Spleen (tissue), 11 donors: ENCODE measurements around the gene CDC42BPB. TPM values are rescaled to one million over a fixed set of nuclear protein-coding genes. Genes with fewer than 3 reads are reported as not detected.
A peak's percentile ranks its signal among the peaks of the same experiment; 100 is the strongest.

Experiments used
- DNase-seq: peaks from one replicate; pipeline ENCODE4 v3.0.0-alpha.2; 2020
- H3K27ac ChIP-seq, 8 donors: fragments of 200-600 bp; sonication (generic) in 7 of 8; 1 replicate in 4 of 8; 2 replicates in 4 of 8; pipeline versions ENCODE4 v1.5.0 to v1.8.0; 2016 to 2021; ENCODE audit warnings: inconsistent platforms in 4 of 8, mild to moderate bottlenecking in 4 of 8, moderate library complexity in 1 of 8
- H3K27me3 ChIP-seq, 7 donors: fragments of 200-600 bp; sonication (generic) in 6 of 7; replicated peaks in 1 of 7; 1 replicate in 4 of 7; 2 replicates in 3 of 7; pipeline versions ENCODE4 v1.5.0 to v1.8.0; 2016 to 2021; ENCODE audit warnings: inconsistent platforms in 3 of 7, mild to moderate bottlenecking in 1 of 7
- H3K36me3 ChIP-seq, 6 donors: fragments of 200-600 bp; sonication (generic) in 5 of 6; 1 replicate in 4 of 6; 2 replicates in 2 of 6; pipeline versions ENCODE4 v1.5.0 to v1.8.0; 2016 to 2021; ENCODE audit warnings: inconsistent platforms in 2 of 6
- H3K4me1 ChIP-seq, 6 donors: fragments of 200-600 bp; sonication (generic) in 5 of 6; 1 replicate in 3 of 6; 2 replicates in 3 of 6; pipeline versions ENCODE4 v1.5.0 to v1.8.0; 2016 to 2021; ENCODE audit warnings: inconsistent platforms in 3 of 6
- H3K4me3 ChIP-seq, 8 donors: fragments of 200-600 bp; sonication (generic) in 7 of 8; 1 replicate in 4 of 8; 2 replicates in 4 of 8; pipeline versions ENCODE4 v1.5.0 to v1.8.0; 2016 to 2021; ENCODE audit warnings: inconsistent platforms in 4 of 8, mild to moderate bottlenecking in 4 of 8, moderate library complexity in 2 of 8
- H3K9me3 ChIP-seq, 8 donors: fragments of 200-600 bp; sonication (generic) in 7 of 8; 1 replicate in 4 of 8; 2 replicates in 4 of 8; pipeline versions ENCODE4 v1.5.0 to v1.8.0; 2016 to 2021; ENCODE audit warnings: inconsistent platforms in 4 of 8
- POLR2A ChIP-seq, 3 donors: fragments of 450-650 bp; IDR thresholded peaks; one replicate each; pipeline ENCODE4 v1.5.1; 2017; ENCODE audit warnings: antibody characterized with exemption in 3 of 3, mild to moderate bottlenecking in 1 of 3
- POLR2AphosphoS5 ChIP-seq, 3 donors: sonication (generic); formaldehyde crosslinking; IDR thresholded peaks; one replicate each; pipeline ENCODE4 v1.5.1; 2017; ENCODE audit warnings: antibody characterized with exemption in 3 of 3
- WGBS, 5 donors: extraction: QIAGEN DNeasy Blood & Tissue Kit in 3 of 5; methylation state at CpG; one replicate each; pipeline versions ENCODE4 v1.1.5 to v1.1.7; 2013 to 2018; 5-methylcytosine and 5-hydroxymethylcytosine counted together
- intact Hi-C: fragments of 100-400 bp; cut with DNase I; formaldehyde crosslinking; loops from one replicate; pipeline ENCODE4 v1.15.0; 2023; ENCODE audit warnings: low total_unique reads
- polyA plus RNA-seq, 3 donors: library from polyadenylated mRNA; stranded (reverse); fragments of 200-250 nt; gene quantifications; one replicate each; pipeline ENCODE4 v1.2.1, GENCODE V29; 2013
- total RNA-seq, 7 donors: library from RNA; depleted of rRNA in 3 of 7; stranded (reverse); fragments of >200 nt in 3 of 7; fragmentation: NEBNext Ultra II Directional in 4 of 7; extraction: Animal tissue kit (Norgen Biotek cat#: 25700) in 4 of 7; gene quantifications; one replicate each; pipeline versions ENCODE4 v1.1.0 to v1.2.1, GENCODE V29; 2016 to 2021
- TF ChIP-seq, protein P1 (sequence below), 11 experiments: fragments of 200-600 bp in 7 of 11; fragments of 450-650 bp in 4 of 11; sonication (generic) in 4 of 11; IDR thresholded peaks in 8 of 11; conservative IDR thresholded peaks in 3 of 11; 1 replicate in 7 of 11; 2 replicates in 4 of 11; pipeline versions ENCODE4 v1.4.0 to v1.8.0; 2016 to 2021; ENCODE audit warnings: antibody characterized with exemption in 11 of 11, inconsistent platforms in 4 of 11, mild to moderate bottlenecking in 1 of 11
- donor health status: healthy with polysubstance abuse.
- donor health status: DM: no; HTN: no; CAD: no; lungs with moderate emphysema.
- donor health status: DM: no; HTN: no; CAD: no.
- donor health status: Bipolar disorder and iron deficiency.
- donor health status: healthy.
- donor health status: DM: no; HTN: no; CAD: no.
- donor health status: DM: yes; HTN: yes; CAD: no.

Gene CDC42BPB
- total and polyA plus RNA-seq, 10 donors: 6.4 to 94.5 (median 77.8) TPM

DNA sequence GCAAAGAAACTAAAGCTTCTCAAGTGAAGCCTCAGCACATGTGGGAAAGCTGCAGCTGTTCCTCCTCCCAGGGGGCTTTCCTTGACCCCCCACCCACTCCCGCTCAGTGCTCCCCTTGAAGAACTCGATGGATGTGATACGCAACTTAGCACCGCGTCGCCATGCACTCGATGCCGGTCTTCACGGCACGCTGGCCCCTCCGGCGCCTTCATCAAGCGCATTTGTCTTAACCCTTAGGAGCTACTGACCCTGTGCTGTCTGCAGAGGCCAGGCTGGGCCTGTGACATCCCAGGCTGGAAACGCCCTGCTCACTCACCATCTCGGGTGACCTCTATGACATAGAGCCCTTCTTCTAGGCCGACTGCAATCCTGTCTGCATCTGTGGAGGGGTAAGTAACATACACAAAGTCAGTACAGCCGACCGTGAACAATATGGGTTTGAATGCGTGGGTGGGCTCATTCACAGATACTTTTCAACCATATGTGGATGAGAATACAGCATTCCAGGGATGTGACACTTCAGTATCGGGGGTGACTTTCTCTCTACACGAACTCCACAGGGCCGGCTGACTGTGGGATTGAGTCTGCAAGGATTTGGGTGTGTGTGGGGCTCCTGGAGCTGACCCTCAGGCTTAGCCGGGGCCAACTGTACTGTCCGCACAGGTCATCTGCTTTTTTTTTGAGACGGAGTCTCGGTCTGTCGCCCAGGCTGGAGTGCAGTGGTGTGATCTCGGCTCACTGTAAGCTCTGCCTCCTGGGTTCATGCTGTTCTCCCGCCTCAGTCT lies 111.8 kb downstream of the CDC42BPB start:
- H3K9me3 ChIP-seq: no peaks in the 10 kb centered on the region
- intact Hi-C loops: no loop called here
- peak in 1 of 3 donors; percentile 20 for TF ChIP-seq POLR2AphosphoS5 (IDR thresholded peaks at IDR 0.05)
- TF ChIP-seq, protein P1, sequence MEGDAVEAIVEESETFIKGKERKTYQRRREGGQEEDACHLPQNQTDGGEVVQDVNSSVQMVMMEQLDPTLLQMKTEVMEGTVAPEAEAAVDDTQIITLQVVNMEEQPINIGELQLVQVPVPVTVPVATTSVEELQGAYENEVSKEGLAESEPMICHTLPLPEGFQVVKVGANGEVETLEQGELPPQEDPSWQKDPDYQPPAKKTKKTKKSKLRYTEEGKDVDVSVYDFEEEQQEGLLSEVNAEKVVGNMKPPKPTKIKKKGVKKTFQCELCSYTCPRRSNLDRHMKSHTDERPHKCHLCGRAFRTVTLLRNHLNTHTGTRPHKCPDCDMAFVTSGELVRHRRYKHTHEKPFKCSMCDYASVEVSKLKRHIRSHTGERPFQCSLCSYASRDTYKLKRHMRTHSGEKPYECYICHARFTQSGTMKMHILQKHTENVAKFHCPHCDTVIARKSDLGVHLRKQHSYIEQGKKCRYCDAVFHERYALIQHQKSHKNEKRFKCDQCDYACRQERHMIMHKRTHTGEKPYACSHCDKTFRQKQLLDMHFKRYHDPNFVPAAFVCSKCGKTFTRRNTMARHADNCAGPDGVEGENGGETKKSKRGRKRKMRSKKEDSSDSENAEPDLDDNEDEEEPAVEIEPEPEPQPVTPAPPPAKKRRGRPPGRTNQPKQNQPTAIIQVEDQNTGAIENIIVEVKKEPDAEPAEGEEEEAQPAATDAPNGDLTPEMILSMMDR (IDR thresholded peaks at IDR 0.05 in 8 of 11, conservative IDR thresholded peaks at IDR 0.05 in 3 of 11): no peak
- 90 to 97% (median 94%) methylated on average over 29 of the region's 29 CpGs for WGBS, 5 donors
- DNase-seq: no peak
- no peak overlapping the region for H3K27ac ChIP-seq
- no peak overlapping the region for H3K4me3 ChIP-seq
- peaks cover 3 to 93% (median 75%) of the 10 kb centered on the region in 6 donors for H3K36me3 ChIP-seq
- H3K27me3 ChIP-seq: no peaks in the 10 kb centered on the region
- peaks cover 0 to 43% (median 24%) of the 10 kb centered on the region in 6 donors for H3K4me1 ChIP-seq

- Histone ChIP-seq H3K4me1 (peaks cover 0 to 36% (median 22%) of the 10 kb centered on the region in 6 donors), H3K27me3 (no peaks in the 10 kb centered on the region), H3K9me3 (no peaks in the 10 kb centered on the region), H3K27ac (no peak overlapping the region), H3K36me3 (peaks cover 3 to 93% (median 73%) of the 10 kb centered on the region in 6 donors), H3K4me3 (no peak overlapping the region)
- intact Hi-C loops: no loop called here
- 87 to 95% (median 94%) methylated on average over 28 to 36 of the region's 36 CpGs for WGBS, 5 donors
- DNase-seq: peak; percentile 71
- TF ChIP-seq POLR2AphosphoS5 (IDR thresholded peaks at IDR 0.05): peak in 1 of 3 donors; percentile 31
- TF ChIP-seq, protein P1 (IDR thresholded peaks at IDR 0.05 in 8 of 11, conservative IDR thresholded peaks at IDR 0.05 in 3 of 11): no peak
Observed at GRCh38 chr14:102944448-102945330, 112.7 kb downstream of the CDC42BPB start.

GRCh38 chr14:102943979-102944378 lies 113.4 kb downstream of the CDC42BPB start:
- Histone ChIP-seq H3K9me3 (no peaks in the 10 kb centered on the region), H3K4me3 (no peak overlapping the region), H3K36me3 (peaks cover 3 to 93% (median 72%) of the 10 kb centered on the region in 6 donors), H3K27ac (no peak overlapping the region), H3K27me3 (no peaks in the 10 kb centered on the region), H3K4me1 (peaks cover 0 to 29% (median 14%) of the 10 kb centered on the region in 6 donors)
- TF ChIP-seq POLR2AphosphoS5 (IDR thresholded peaks at IDR 0.05): no peak
- TF ChIP-seq, protein P1 (IDR thresholded peaks at IDR 0.05 in 8 of 11, conservative IDR thresholded peaks at IDR 0.05 in 3 of 11): no peak
- no peak for TF ChIP-seq POLR2A (IDR thresholded peaks at IDR 0.05)
- DNase-seq: no peak
- WGBS, 5 donors: 92 to 95% (median 92%) methylated on average over 7 to 15 of the region's 15 CpGs
- intact Hi-C loops: no loop called here

- no peaks in the 10 kb centered on the region for H3K9me3 ChIP-seq
- H3K4me1 ChIP-seq: peaks cover 0 to 25% (median 11%) of the 10 kb centered on the region in 6 donors
- DNase-seq: no peak
- H3K4me3 ChIP-seq: no peak overlapping the region
- peaks cover 3 to 94% (median 71%) of the 10 kb centered on the region in 6 donors for H3K36me3 ChIP-seq
- intact Hi-C loops: no loop called here
- WGBS, 5 donors: 91 to 94% (median 93%) methylated on average over 16 of the region's 16 CpGs
- TF ChIP-seq POLR2AphosphoS5 (IDR thresholded peaks at IDR 0.05) (no peak), POLR2A (IDR thresholded peaks at IDR 0.05) (no peak)
- TF ChIP-seq, protein P1 (IDR thresholded peaks at IDR 0.05 in 8 of 11, conservative IDR thresholded peaks at IDR 0.05 in 3 of 11): no peak
- no peaks in the 10 kb centered on the region for H3K27me3 ChIP-seq
- H3K27ac ChIP-seq: no peak overlapping the region
Observed at GRCh38 chr14:102943454-102943853, 113.9 kb downstream of the CDC42BPB start.
